HCT116 (cell line): ENCODE measurements around the gene MYO1E. TPM values are rescaled to one million over a fixed set of nuclear protein-coding genes. Genes with fewer than 3 reads are reported as not detected.

ENCODE experiments used
- ATAC-seq: fragments of 200-7000 bp; cut with Tn5 transposase; 2 replicates; pipeline ENCODE4 v1.9.1; 2020; ENCODE audit warnings: mild to moderate bottlenecking, moderate library complexity
- BruUV-seq: library from RNA; stranded (reverse); fragments of 400-500 nt; replicated peaks from 2 replicates; lab custom pipeline; 2021; lab: Mats Ljungman, UMichigan
- CTCF ChIA-PET: fragments of 300-600 bp; sonication (Branson Sonifier 250); formaldehyde crosslinking; loops from one replicate; lab custom pipeline; 2021; ENCODE audit warnings: antibody characterized with exemption; lab: Charles Lee
- POLR2A ChIA-PET: fragments of 300-600, 350-600 bp; sonication (Branson Sonifier 250); formaldehyde crosslinking; loops from one replicate; lab custom pipeline; 2021; ENCODE audit warnings: antibody characterized with exemption; lab: Charles Lee
- RAD21 ChIA-PET, 2 experiments: fragments of 300-600 bp; sonication (Branson Sonifier 250); formaldehyde crosslinking; loops; one replicate each; lab custom pipeline; 2023; ENCODE audit warnings: low total read pairs in 2 of 2; ENCODE audit not compliant: uncharacterized antibody in 2 of 2, unreplicated experiment in 2 of 2, low non-redundant PET in 1 of 2; lab: Charles Lee
- DNase-seq: peaks from one replicate; pipeline ENCODE4 v3.0.0-alpha.2; 2010; ENCODE audit warnings: low read depth, low spot score
- H2AFZ ChIP-seq: fragments of 200-600 bp; shearing (Covaris generic), sonication (generic); 2 replicates; pipeline ENCODE4 v1.6.1; 2017; ENCODE audit warnings: low read depth, mixed run types, mixed read lengths, antibody characterized with exemption, low read length; ENCODE audit not compliant: poor library complexity, severe bottlenecking
- H3K27ac ChIP-seq: 2 replicates; pipeline ENCODE4 v1.5.1; 2012; ENCODE audit warnings: low read depth, low read length
- H3K27me3 ChIP-seq: fragments of 200-600 bp; sonication (generic); 2 replicates; pipeline ENCODE4 v1.6.1; 2016; ENCODE audit warnings: mixed run types, low read length, mixed read lengths; ENCODE audit not compliant: insufficient read depth
- H3K36me3 ChIP-seq, 2 experiments: fragments of 200-500 bp in 1 of 2; fragments of 200-600 bp in 1 of 2; sonication (Bioruptor generic) in 1 of 2; sonication (generic) in 1 of 2; 2 replicates each; pipeline versions ENCODE4 v1.5.1 to v1.6.1; 2014 to 2016; ENCODE audit warnings: low read length in 2 of 2, inconsistent platforms in 1 of 2, mixed read lengths in 1 of 2, mixed run types in 1 of 2; ENCODE audit not compliant: insufficient read depth in 2 of 2, control insufficient read depth in 1 of 2
- H3K4me1 ChIP-seq, 2 experiments: fragments of 200-600 bp in 1 of 2; sonication (generic) in 1 of 2; 2 replicates each; pipeline versions ENCODE4 v1.5.1 to v1.6.1; 2012 to 2017; ENCODE audit warnings: low read length in 2 of 2, inconsistent platforms in 1 of 2, mild to moderate bottlenecking in 1 of 2, mixed read lengths in 1 of 2, mixed run types in 1 of 2, moderate library complexity in 1 of 2; ENCODE audit not compliant: insufficient read depth in 2 of 2, control insufficient read depth in 1 of 2
- H3K4me2 ChIP-seq: fragments of 200-600 bp; sonication (generic); 2 replicates; pipeline ENCODE4 v1.6.1; 2017; ENCODE audit warnings: mixed run types, low read length, mixed read lengths
- H3K4me3 ChIP-seq, 2 experiments: fragments of 200-600 bp in 1 of 2; sonication (generic) in 1 of 2; replicated peaks in 1 of 2; 2 replicates each; pipeline ENCODE4 v1.5.1; 2011 to 2016; ENCODE audit warnings: low read length in 2 of 2, control low read depth in 1 of 2, low read depth in 1 of 2, mild to moderate bottlenecking in 1 of 2, mixed read lengths in 1 of 2, mixed run types in 1 of 2
- H3K79me2 ChIP-seq: fragments of 200-600 bp; sonication (generic); 2 replicates; pipeline ENCODE4 v1.6.1; 2017; ENCODE audit warnings: mild to moderate bottlenecking, mixed run types, low read length, moderate library complexity, mixed read lengths; ENCODE audit not compliant: insufficient read depth
- H3K9ac ChIP-seq: fragments of 200-600 bp; sonication (generic); 2 replicates; pipeline ENCODE4 v1.6.1; 2016; ENCODE audit warnings: low read length, mixed read lengths
- H3K9me2 ChIP-seq: fragments of 200-600 bp; sonication (generic), shearing (Covaris generic); 2 replicates; pipeline ENCODE4 v1.6.1; 2017; ENCODE audit warnings: mixed run types, mild to moderate bottlenecking, moderate library complexity; ENCODE audit not compliant: insufficient read depth
- H3K9me3 ChIP-seq, 2 experiments: fragments of 200-500 bp in 1 of 2; fragments of 200-600 bp in 1 of 2; sonication (Bioruptor generic) in 1 of 2; sonication (generic) in 1 of 2; 2 replicates each; pipeline ENCODE4 v1.6.1; 2014 to 2017; ENCODE audit warnings: low read length in 2 of 2, mixed read lengths in 2 of 2, inconsistent platforms in 1 of 2, low read depth in 1 of 2, mild to moderate bottlenecking in 1 of 2, mixed run types in 1 of 2, moderate library complexity in 1 of 2; ENCODE audit not compliant: control insufficient read depth in 1 of 2, insufficient read depth in 1 of 2
- H4K20me1 ChIP-seq: fragments of 200-600 bp; sonication (generic), shearing (Covaris generic); 2 replicates; pipeline ENCODE4 v1.6.1; 2017; ENCODE audit warnings: mixed run types, mild to moderate bottlenecking, moderate library complexity; ENCODE audit not compliant: insufficient read depth
- CEBPB ChIP-seq: IDR thresholded peaks from 2 replicates; pipeline ENCODE4 v1.6.1; 2012; ENCODE audit warnings: low read depth
- CTCF ChIP-seq, 3 experiments: fragments of 200-600 bp in 1 of 3; sonication (generic) in 1 of 3; IDR thresholded peaks in 2 of 3; conservative IDR thresholded peaks in 1 of 3; 2 replicates each; pipeline ENCODE4 v1.5.1; 2012 to 2017; ENCODE audit warnings: low read depth in 2 of 3, low read length in 2 of 3, antibody characterized with exemption in 1 of 3, borderline replicate concordance in 1 of 3, control low read depth in 1 of 3, mild to moderate bottlenecking in 1 of 3, mixed read lengths in 1 of 3, mixed run types in 1 of 3, moderate library complexity in 1 of 3; ENCODE audit not compliant: insufficient read depth in 1 of 3
- POLR2AphosphoS5 ChIP-seq: IDR thresholded peaks from 2 replicates; pipeline ENCODE4 v1.6.1; 2011; ENCODE audit warnings: mild to moderate bottlenecking, low read depth, low read length, moderate library complexity
- REST ChIP-seq: IDR thresholded peaks from 2 replicates; pipeline ENCODE4 v1.6.1; 2012; ENCODE audit warnings: low read depth
- SRF ChIP-seq: IDR thresholded peaks from 2 replicates; pipeline ENCODE4 v1.6.1; 2012; ENCODE audit warnings: low read depth
- ZBTB33 ChIP-seq: IDR thresholded peaks from 2 replicates; pipeline ENCODE4 v1.6.1; 2011; ENCODE audit warnings: mild to moderate bottlenecking, low read length, moderate library complexity; ENCODE audit not compliant: insufficient replicate concordance; ENCODE audit errors: extremely low read depth
- ZFX ChIP-seq: fragments of 450-650 bp; IDR thresholded peaks from 2 replicates; pipeline ENCODE4 v1.6.1; 2017
- intact Hi-C: fragments of 100-400 bp; cut with micrococcal nuclease; formaldehyde crosslinking; loops from 2 replicates; pipeline ENCODE4 v1.10.0; 2022
- total RNA-seq: library from RNA; stranded (reverse); gene quantifications from one replicate; pipeline ENCODE4 v1.2.1, GENCODE V29; 2021; ENCODE audit not compliant: unreplicated experiment

MYO1E gene
- total RNA-seq, 1 experiment from 2014 or later = 182 TPM

- Histone ChIP-seq H3K9me2 (no peaks in the 10 kb centered on the region), H3K79me2 (peaks cover 8% of the 10 kb centered on the region; the same call in 1 of the 2 replicates), H3K9me3 (no peaks in the 10 kb centered on the region), H3K4me2 (no peak overlapping the region), H3K36me3 (no peaks in the 10 kb centered on the region), H3K4me1 (no peaks in the 10 kb centered on the region), H3K27ac (no peak overlapping the region), H4K20me1 (no peaks in the 10 kb centered on the region), H3K9ac (no peak overlapping the region), H3K4me3 (no peak overlapping the region), H3K27me3 (no peaks in the 10 kb centered on the region), H2AFZ (no peak overlapping the region)
- ChIA-PET CTCF (no interaction called here), POLR2A (no interaction called here), RAD21 (no interaction called here)
- intact Hi-C loops = no loop called here
- no peak for DNase-seq
- no peak for TF ChIP-seq POLR2AphosphoS5
- no peak for TF ChIP-seq ZFX
- TF ChIP-seq REST = no peak
- BruUV-seq = no TSS peak
- ATAC-seq = no peak
Measured at GRCh38 chr15:59237924-59238331, 134.7 kb downstream of the MYO1E start.

GRCh38 chr15:59237119-59237855 is 135.4 kb downstream of the MYO1E start:
- no TSS peak for BruUV-seq
- H3K9ac ChIP-seq = no peak overlapping the region
- H3K27me3 ChIP-seq = no peaks in the 10 kb centered on the region
- no peak for DNase-seq
- H3K4me2 ChIP-seq = no peak overlapping the region
- ChIA-PET POLR2A (no interaction called here), RAD21 (no interaction called here), CTCF (no interaction called here)
- intact Hi-C loops = no loop called here
- peaks cover 8% of the 10 kb centered on the region; the same call in 1 of the 2 replicates for H3K79me2 ChIP-seq
- TF ChIP-seq SRF (no peak), CTCF (IDR thresholded peaks at IDR 0.05 in 2 of 3, conservative IDR thresholded peaks at IDR 0.05 in 1 of 3; ENCODE audit: borderline replicate concordance in 1 of 3, insufficient read depth in 1 of 3, low read depth in 2 of 3, low read length in 2 of 3) (no peak), CEBPB (no peak), ZBTB33 (no peak)
- H3K9me2 ChIP-seq = no peaks in the 10 kb centered on the region
- no peaks in the 10 kb centered on the region for H4K20me1 ChIP-seq
- no peak overlapping the region for H3K27ac ChIP-seq
- H3K4me1 ChIP-seq = no peaks in the 10 kb centered on the region
- no peak overlapping the region for H2AFZ ChIP-seq
- ATAC-seq = no peak
- no peaks in the 10 kb centered on the region for H3K9me3 ChIP-seq
- H3K4me3 ChIP-seq = no peak overlapping the region
- H3K36me3 ChIP-seq = no peaks in the 10 kb centered on the region
